Measurements from ENCODE around the gene ASPHD2. TPM values are rescaled to one million over a fixed set of nuclear protein-coding genes. Genes with fewer than 3 reads are reported as not detected.

Gene ASPHD2
- total and polyA plus RNA-seq, 11 donors = 0.07 to 1.5 (median 0.14) TPM; not detected in 2

- Histone ChIP-seq H3K4me1 (peaks cover 0 to 7% (median 0%) of the 10 kb centered on the region in 12 donors), H3K27ac (no peak overlapping the region), H3K9me3 (no peaks in the 10 kb centered on the region), H3K4me3 (no peak overlapping the region), H3K27me3 (peaks cover 0 to 52% (median 12%) of the 10 kb centered on the region in 9 donors), H3K36me3 (no peaks in the 10 kb centered on the region)
- TF ChIP-seq POLR2A (IDR thresholded peaks at IDR 0.05) (no peak), CTCF (IDR thresholded peaks at IDR 0.05) (no peak)
- DNase-seq (no peak), ATAC-seq (peak in 1 of 4 donors; percentile 47)
- WGBS, 4 donors = 33 to 41% (median 36%) methylated on average over 9 of the region's 9 CpGs
- intact Hi-C loops (cut with DNase I) = no loop called here
Observed at GRCh38 chr22:26416670-26417276, 12.3 kb upstream of the ASPHD2 start.

- peaks cover 0 to 7% (median 0%) of the 10 kb centered on the region in 12 donors for H3K4me1 ChIP-seq
- no peaks in the 10 kb centered on the region for H3K36me3 ChIP-seq
- H3K4me3 ChIP-seq = no peak overlapping the region
- H3K9me3 ChIP-seq = peaks cover 0 to 1% (median 0%) of the 10 kb centered on the region in 12 donors
- intact Hi-C loops (cut with DNase I) = no loop called here
- DNase-seq (no peak), ATAC-seq (no peak)
- peak overlapping the region in 1 of 12 donors; percentile 43 for H3K27ac ChIP-seq
- H3K27me3 ChIP-seq = peaks cover 0 to 49% (median 12%) of the 10 kb centered on the region in 9 donors
- WGBS, 4 donors = 59 to 83% (median 66%) methylated on average over 3 of the region's 3 CpGs
- TF ChIP-seq POLR2A (IDR thresholded peaks at IDR 0.05) (no peak), CTCF (IDR thresholded peaks at IDR 0.05) (no peak)
Observed at GRCh38 chr22:26417406-26417805, 11.7 kb upstream of the ASPHD2 start.

- H3K27me3 ChIP-seq = peaks cover 0 to 38% (median 12%) of the 10 kb centered on the region in 9 donors
- intact Hi-C loops (cut with DNase I) = no loop called here
- no peak for DNase-seq
- no peak for ATAC-seq
- H3K4me1 ChIP-seq = peaks cover 0 to 7% (median 0%) of the 10 kb centered on the region in 12 donors
- H3K9me3 ChIP-seq = peaks cover 0 to 14% (median 4%) of the 10 kb centered on the region in 12 donors
- no peaks in the 10 kb centered on the region for H3K36me3 ChIP-seq
- WGBS, 4 donors = 48 to 63% (median 56%) methylated on average over 3 of the region's 3 CpGs
- H3K4me3 ChIP-seq = no peak overlapping the region
- TF ChIP-seq CTCF (IDR thresholded peaks at IDR 0.05) (no peak), POLR2A (IDR thresholded peaks at IDR 0.05) (no peak)
- peak overlapping the region in 1 of 12 donors; percentile 43 for H3K27ac ChIP-seq
Observed at GRCh38 chr22:26418620-26419019, 10.4 kb upstream of the ASPHD2 start.

GRCh38 chr22:26426924-26427323 is 2.1 kb upstream of the ASPHD2 start:
- DNase-seq = no peak
- Histone ChIP-seq H3K27me3 (peaks cover 0 to 22% (median 9%) of the 10 kb centered on the region in 9 donors), H3K4me3 (no peak overlapping the region), H3K9me3 (peaks cover 0 to 16% (median 4%) of the 10 kb centered on the region in 12 donors), H3K36me3 (no peaks in the 10 kb centered on the region), H3K27ac (no peak overlapping the region), H3K4me1 (peaks cover 0 to 29% (median 0%) of the 10 kb centered on the region in 12 donors)
- intact Hi-C loops (cut with DNase I) = no loop called here
- no peak for ATAC-seq
- no peak for TF ChIP-seq POLR2A (IDR thresholded peaks at IDR 0.05)
- no peak for TF ChIP-seq CTCF (IDR thresholded peaks at IDR 0.05)
